Fibroblast of skin of back (primary cell): ENCODE results near the gene ADCY1.

ENCODE experiments used
- DNase-seq: peaks from one replicate; pipeline ENCODE4 v3.0.0-alpha.2; 2013

Gene ADCY1

DNA sequence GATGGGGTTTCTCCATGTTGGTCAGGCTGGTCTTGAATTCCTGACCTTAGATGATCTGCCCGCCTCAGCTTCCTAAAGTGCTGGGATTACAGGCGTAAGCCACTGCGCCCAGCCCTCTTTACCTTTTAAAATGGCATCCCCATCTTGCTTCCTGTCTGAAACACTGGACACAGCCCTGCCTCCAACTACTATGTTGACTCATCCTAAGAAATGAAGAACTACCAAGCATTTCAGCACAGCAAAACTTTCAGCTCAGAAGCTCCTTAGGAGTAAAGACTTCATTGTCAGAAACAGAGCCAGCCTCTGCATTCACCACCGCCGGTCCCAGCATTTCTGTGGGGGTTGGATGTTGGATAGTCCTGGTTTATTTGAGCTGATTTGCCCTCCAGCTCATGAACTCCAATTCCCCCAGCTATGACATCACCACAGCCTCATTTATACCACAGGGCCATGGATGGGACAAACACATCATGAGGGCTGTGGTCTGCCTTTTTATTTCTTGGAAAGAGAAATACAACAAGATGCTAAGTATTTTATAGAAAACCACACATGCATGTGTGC, 123.5 kb downstream of the ADCY1 start:
- DNase-seq = peak; percentile 28

DNA sequence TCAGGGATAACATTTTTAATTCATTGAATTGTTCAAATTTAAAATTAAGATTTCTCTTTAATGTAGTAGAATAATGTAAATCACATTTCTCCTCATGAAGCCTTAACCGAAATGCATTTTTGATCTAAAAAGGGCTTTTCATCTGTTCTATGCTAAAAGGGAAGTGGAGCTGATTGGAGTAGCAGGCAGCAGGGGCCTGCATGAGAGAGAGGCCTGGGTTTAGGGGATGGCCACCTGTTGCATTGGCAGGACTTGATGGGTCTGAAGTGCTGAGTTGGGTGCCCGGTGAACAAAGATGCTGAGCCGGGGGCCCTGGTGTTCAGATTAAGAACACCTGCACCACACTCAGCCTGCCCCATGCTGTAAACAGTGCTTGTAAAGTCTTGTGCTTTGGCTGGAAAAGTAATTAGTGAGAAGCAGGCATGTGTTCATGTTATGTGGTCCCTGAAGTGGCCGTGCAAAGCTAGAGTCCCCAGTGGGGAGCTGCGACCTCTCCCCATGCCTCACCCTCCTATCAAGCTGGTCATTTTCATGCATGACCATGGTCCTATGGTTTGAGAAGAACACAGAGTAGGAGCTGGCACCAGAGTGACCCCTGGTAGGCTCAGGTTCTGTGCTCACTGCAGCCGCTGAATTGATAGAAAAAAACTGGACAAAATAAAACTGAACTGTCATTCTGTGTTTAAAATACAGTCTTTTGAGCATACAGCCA, 124.3 kb downstream of the ADCY1 start:
- DNase-seq = no peak

DNA sequence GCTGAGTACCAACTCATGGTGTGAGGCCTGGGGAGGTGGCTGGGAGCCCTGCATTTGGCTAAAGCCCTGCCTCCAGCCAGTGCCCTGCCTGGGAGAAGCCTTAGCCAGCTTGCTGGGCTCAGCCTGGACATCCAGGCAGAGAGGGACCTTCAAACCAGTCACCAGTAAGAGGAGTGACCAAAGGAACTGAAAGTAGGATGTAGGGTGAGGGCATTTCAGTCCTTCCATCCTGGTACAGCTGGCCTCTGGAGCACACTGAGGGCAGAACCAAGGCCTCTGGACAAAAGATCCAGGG, 124.8 kb downstream of the ADCY1 start:
- no peak for DNase-seq

- DNase-seq = no peak
These were observed 125.7 kb downstream of the ADCY1 start for GRCh38 chr7:45699726-45700390.

DNA sequence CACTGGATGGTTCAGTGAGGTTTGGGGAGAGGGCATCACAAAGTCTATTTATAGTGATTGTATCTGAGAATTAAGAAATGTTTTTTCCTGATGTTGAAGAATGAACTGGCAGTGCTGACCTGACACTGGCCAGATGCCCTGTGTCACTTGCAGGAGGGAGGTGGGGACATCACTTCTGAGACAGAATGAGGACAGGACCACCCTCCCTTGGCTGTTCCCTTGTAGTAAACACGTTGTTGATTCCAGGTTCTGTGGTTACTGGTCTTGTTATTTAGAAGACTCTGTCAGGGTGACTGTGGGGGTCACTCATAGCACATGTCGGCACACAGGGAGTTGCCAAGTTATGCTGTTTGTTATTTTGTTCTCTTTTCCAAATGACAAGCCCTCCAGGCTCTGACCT, 126.4 kb downstream of the ADCY1 start:
- DNase-seq = no peak

DNA sequence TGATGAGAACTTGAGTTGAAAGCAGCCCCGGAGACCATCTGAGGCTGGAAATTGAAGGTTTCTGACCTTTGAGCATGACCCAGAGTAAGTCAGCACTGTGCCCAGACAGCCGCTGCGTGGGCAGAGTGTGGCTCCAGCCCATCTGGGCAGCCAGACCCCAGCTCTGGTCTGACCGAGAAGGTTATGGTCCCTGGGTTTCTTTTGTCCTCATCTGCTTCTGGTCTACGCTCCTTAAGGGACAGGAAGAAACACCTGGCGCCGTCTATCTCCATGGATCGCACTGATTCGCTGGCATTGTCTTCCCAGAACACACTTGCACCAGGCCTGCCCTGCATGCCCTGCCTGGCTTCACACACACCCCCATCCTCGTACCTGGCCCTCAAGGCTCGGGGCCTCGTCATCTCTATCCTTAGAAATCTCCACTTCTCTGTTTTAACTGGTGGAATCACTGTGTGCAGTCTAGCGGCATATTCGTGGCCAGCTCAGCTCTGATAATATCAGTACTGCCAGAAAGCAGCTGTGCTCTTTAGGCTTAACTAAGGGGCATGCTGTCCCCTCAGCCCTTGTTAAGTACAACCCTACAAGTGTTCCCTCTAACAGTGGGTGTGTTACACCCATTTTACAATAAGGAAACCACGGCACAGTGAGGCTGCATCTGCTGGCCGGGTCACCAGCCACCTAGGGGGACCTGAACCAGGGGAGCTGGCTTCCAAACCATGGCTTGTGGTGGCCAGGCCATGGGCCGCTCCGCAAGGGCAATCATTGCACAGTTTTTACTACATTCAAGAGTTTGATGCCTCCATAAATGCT, 127.7 kb downstream of the ADCY1 start:
- DNase-seq = no peak

GRCh38 chr7:45702751-45703150, 128.6 kb downstream of the ADCY1 start:
- DNase-seq = no peak

DNA sequence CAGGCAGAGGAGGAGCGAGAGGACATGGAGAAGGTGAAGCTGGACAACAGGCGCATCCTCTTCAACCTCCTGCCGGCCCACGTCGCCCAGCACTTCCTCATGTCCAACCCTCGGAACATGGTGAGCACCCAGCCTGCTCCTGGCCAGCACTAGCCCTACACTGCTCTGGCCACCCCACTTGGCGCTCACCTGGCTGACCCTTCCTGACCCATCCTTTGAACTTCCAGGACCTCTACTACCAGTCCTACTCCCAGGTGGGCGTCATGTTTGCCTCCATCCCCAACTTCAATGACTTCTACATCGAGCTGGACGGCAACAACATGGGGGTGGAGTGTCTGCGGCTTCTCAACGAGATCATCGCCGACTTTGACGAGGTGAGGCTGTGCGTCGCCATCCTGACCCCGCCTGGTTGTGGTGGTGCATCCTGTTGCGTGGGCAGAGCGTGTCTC, 129.2 kb downstream of the ADCY1 start:
- DNase-seq = no peak

DNA sequence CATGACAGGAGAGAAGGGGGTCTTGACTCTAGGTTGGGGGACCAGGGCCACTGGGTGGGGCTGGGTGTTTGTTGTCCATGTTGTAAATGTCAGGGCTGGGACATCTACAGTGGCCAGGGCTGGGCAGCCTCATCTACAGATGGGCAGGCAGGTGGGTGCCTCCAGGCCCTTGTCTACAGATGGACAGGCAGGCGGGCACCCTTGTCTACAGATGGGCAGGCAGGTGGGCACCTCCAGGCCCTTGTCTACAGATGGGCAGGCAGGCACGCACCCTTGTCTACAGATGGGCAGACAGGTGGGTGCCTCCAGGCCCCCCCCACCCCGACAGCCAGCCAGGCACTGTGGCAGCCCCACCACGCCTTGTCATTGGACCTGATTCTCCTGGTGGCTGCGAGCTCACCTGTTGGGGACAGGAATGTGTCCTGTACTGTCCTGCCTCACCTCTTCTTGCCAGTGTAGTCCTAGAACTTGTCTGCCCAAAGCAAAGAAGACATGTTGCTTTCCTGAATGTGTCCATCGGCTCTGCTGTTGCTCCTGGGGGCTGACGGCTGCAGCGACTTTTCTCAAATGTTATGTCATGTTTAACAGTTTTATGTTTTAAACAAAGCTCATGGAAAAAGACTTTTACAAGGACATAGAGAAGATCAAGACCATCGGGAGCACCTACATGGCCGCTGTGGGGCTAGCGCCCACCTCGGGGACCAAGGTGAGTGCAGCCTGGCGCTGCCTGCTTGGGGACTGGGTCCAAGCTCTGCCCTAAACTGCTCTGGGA, 129.9 kb downstream of the ADCY1 start:
- DNase-seq = no peak

- no peak for DNase-seq
These were observed 130.5 kb downstream of the ADCY1 start for GRCh38 chr7:45704683-45705016.

- no peak for DNase-seq
These were observed 134.1 kb downstream of the ADCY1 start for GRCh38 chr7:45708046-45708950.

DNA sequence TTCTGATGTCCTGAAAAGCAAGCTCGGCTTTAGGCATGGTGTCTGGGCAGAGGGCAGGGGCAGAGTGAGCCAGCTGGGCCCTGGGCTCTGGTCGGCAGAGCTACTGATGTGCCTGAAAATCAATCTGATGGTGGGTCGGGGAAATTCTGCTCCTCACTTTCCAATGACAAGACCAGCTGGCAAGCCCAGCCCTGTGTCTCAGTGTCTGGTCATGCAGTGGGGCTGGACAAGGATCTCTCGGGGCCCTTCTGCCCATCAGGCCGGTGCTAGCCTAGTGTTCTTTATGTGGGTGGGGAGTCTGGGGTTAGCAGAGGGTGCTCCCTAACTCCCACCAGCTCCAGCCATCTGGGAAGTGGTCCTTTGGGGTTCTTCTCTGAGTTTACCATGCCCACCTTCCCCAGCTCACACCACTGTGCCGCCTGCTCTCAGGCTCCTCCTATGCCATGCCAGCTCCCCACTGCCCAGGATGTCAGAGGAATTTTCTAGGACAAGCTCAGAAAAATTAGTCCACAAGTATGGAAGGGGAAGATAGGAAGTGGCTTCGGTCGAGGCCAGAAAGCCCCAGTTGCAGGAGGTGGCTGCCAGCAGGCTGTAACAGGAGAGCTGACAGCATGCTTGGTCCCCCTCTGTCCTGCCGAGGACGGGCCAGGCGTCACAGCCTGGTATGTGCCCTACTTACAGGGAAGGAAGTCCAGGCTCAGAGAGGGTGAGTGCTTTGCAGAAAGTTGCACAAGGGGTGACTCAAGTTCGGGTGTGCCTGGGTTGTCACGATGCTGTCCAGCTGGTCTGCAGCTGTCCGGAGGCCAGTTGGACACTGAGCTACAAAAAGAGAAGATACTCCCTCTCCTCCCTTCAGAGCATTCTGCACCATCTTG, 135.2 kb downstream of the ADCY1 start:
- DNase-seq = no peak

- no peak for DNase-seq
These were observed 136.3 kb downstream of the ADCY1 start for GRCh38 chr7:45710271-45711160.

GRCh38 chr7:45711161-45711490, 137.0 kb downstream of the ADCY1 start:
- no peak for DNase-seq

GRCh38 chr7:45712057-45712689, 138.0 kb downstream of the ADCY1 start:
- DNase-seq = no peak

- DNase-seq = no peak
These were observed 138.9 kb downstream of the ADCY1 start for GRCh38 chr7:45712872-45713668.

- DNase-seq = no peak
These were observed 139.7 kb downstream of the ADCY1 start for GRCh38 chr7:45713669-45714520.

DNA sequence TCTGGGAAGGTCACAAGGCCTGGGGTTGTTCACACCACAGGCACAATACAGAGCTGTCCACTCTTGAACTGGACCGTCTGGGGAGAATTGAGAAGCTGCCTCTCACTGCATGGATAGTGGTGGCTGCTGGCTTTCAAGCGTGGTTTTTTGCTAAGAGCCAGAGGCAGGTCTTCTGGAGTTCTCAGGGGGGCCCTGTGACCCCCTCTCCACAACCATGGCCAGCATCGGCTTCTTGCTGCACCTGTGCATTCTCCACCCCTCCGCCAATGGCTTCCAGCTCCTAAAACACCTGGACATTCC, 140.3 kb downstream of the ADCY1 start:
- DNase-seq = no peak
